IMR-90 (cell line): ENCODE measurements around the gene SEMA3G. TPM values are rescaled to one million over a fixed set of nuclear protein-coding genes. Genes with fewer than 3 reads are reported as not detected.

Experiments
- ATAC-seq: fragments of 200-7000 bp; cut with Tn5 transposase; 2 replicates; pipeline ENCODE4 v1.9.1; 2020; ENCODE audit warnings: low read depth, mild to moderate bottlenecking, moderate library complexity
- BruUV-seq: library from RNA; stranded (reverse); fragments of 400-500 nt; replicated peaks from 2 replicates; lab custom pipeline; 2021; lab: Mats Ljungman, UMichigan
- CTCF ChIA-PET: fragments of 300-600 bp; formaldehyde crosslinking; extraction: SDS; loops from one replicate; lab custom pipeline; 2021; ENCODE audit warnings: antibody characterized with exemption; lab: Yijun Ruan, JAX
- POLR2A ChIA-PET: fragments of 300-600 bp; sonication (Branson Sonifier 250); formaldehyde crosslinking; loops from one replicate; lab custom pipeline; 2022; ENCODE audit warnings: antibody characterized with exemption; ENCODE audit not compliant: unreplicated experiment; lab: Charles Lee
- DNase-seq: peaks from one replicate; pipeline ENCODE4 v3.0.0; 2013
- H2AFZ ChIP-seq: replicated peaks from 2 replicates; pipeline ENCODE3; 2013; ENCODE audit warnings: low read length, mild to moderate bottlenecking; ENCODE audit not compliant: poor library complexity
- H2AK5ac ChIP-seq: 2 replicates; pipeline ENCODE4 v1.6.1; 2013; ENCODE audit warnings: low read depth, low read length, inconsistent platforms
- H2AK9ac ChIP-seq: replicated peaks from 2 replicates; pipeline ENCODE3; 2013; ENCODE audit warnings: mild to moderate bottlenecking, low read depth, low read length, moderate library complexity; ENCODE audit not compliant: poor library complexity
- H2BK120ac ChIP-seq: 2 replicates; pipeline ENCODE4 v1.6.1; 2013; ENCODE audit warnings: low read depth, low read length, inconsistent platforms
- H2BK15ac ChIP-seq: 3 replicates; pipeline ENCODE4 v1.6.1; 2013; ENCODE audit warnings: low read depth, low read length, inconsistent platforms
- H2BK20ac ChIP-seq: 2 replicates; pipeline ENCODE4 v1.6.1; 2013; ENCODE audit warnings: low read depth, mild to moderate bottlenecking, inconsistent platforms, low read length, moderate library complexity
- H2BK5ac ChIP-seq: 2 replicates; pipeline ENCODE4 v1.6.1; 2013; ENCODE audit warnings: mild to moderate bottlenecking, low read depth, low read length, inconsistent platforms; ENCODE audit not compliant: poor library complexity, severe bottlenecking
- H3K14ac ChIP-seq: replicated peaks from 2 replicates; pipeline ENCODE4 v1.6.1; 2013; ENCODE audit warnings: low read depth, low read length, inconsistent platforms
- H3K18ac ChIP-seq: 2 replicates; pipeline ENCODE4 v1.6.1; 2013; ENCODE audit warnings: low read depth, low read length, control low read depth
- H3K23ac ChIP-seq: 2 replicates; pipeline ENCODE4 v1.6.1; 2013; ENCODE audit warnings: low read depth, low read length, inconsistent platforms
- H3K27ac ChIP-seq: 2 replicates; pipeline ENCODE4 v1.5.1; 2013; ENCODE audit warnings: mild to moderate bottlenecking, control low read depth, low read length; ENCODE audit not compliant: insufficient read depth
- H3K27me3 ChIP-seq: 2 replicates; pipeline ENCODE4 v1.6.1; 2013; ENCODE audit warnings: low read length; ENCODE audit not compliant: control insufficient read depth, insufficient read depth
- H3K36me3 ChIP-seq: 2 replicates; pipeline ENCODE4 v1.6.1; 2013; ENCODE audit warnings: low read length, mixed read lengths; ENCODE audit not compliant: control insufficient read depth, insufficient read depth
- H3K4ac ChIP-seq: 2 replicates; pipeline ENCODE4 v1.6.1; 2013; ENCODE audit warnings: low read depth, low read length, inconsistent platforms
- H3K4me1 ChIP-seq: 2 replicates; pipeline ENCODE4 v1.6.1; 2013; ENCODE audit warnings: low read length, mixed read lengths; ENCODE audit not compliant: control insufficient read depth, insufficient read depth
- H3K4me2 ChIP-seq: 2 replicates; pipeline ENCODE4 v1.6.1; 2013; ENCODE audit warnings: low read depth, mild to moderate bottlenecking, control low read depth, low read length, moderate library complexity
- H3K4me3 ChIP-seq: 2 replicates; pipeline ENCODE4 v1.5.1; 2013; ENCODE audit warnings: low read depth, mild to moderate bottlenecking, control low read depth, low read length, moderate library complexity; ENCODE audit not compliant: insufficient read depth
- H3K56ac ChIP-seq: 2 replicates; pipeline ENCODE4 v1.6.1; 2013; ENCODE audit warnings: low read length, inconsistent platforms; ENCODE audit not compliant: insufficient read depth; ENCODE audit errors: extremely low read depth
- H3K79me1 ChIP-seq, 2 experiments: 2 replicates each; pipeline ENCODE4 v1.6.1; 2013; ENCODE audit warnings: low read length in 2 of 2, inconsistent platforms in 1 of 2, low read depth in 1 of 2
- H3K9ac ChIP-seq: 2 replicates; pipeline ENCODE4 v1.6.1; 2013; ENCODE audit warnings: low read depth, low read length, control low read depth
- H3K9me1 ChIP-seq: 2 replicates; pipeline ENCODE4 v1.6.1; 2013; ENCODE audit warnings: low read length, inconsistent platforms; ENCODE audit not compliant: insufficient read depth
- H3K9me3 ChIP-seq: 2 replicates; pipeline ENCODE4 v1.6.1; 2013; ENCODE audit warnings: low read length; ENCODE audit not compliant: control insufficient read depth, insufficient read depth
- H4K20me1 ChIP-seq: 2 replicates; pipeline ENCODE4 v1.6.1; 2013; ENCODE audit warnings: low read length, inconsistent platforms; ENCODE audit not compliant: insufficient read depth
- H4K5ac ChIP-seq: 2 replicates; pipeline ENCODE4 v1.6.1; 2013; ENCODE audit warnings: mild to moderate bottlenecking, low read depth, low read length, control low read depth
- H4K8ac ChIP-seq, 2 experiments: 2 replicates each; pipeline ENCODE4 v1.6.1; 2013; ENCODE audit warnings: low read depth in 2 of 2, low read length in 2 of 2, control low read depth in 1 of 2, inconsistent platforms in 1 of 2
- H4K91ac ChIP-seq: 2 replicates; pipeline ENCODE4 v1.6.1; 2013; ENCODE audit warnings: low read depth, low read length, inconsistent platforms; ENCODE audit not compliant: insufficient read depth
- BHLHE40 ChIP-seq: fragments of 150-350 bp; IDR thresholded peaks from 2 replicates; pipeline ENCODE4 v1.6.1; 2016; ENCODE audit warnings: mild to moderate bottlenecking, low read depth, low read length
- CTCF ChIP-seq: conservative IDR thresholded peaks from 2 replicates; pipeline ENCODE4 v1.5.1; 2012; ENCODE audit warnings: mild to moderate bottlenecking, low read depth, low read length, improper control_type of control experiment
- ELK1 ChIP-seq: fragments of 150-350 bp; IDR thresholded peaks from 2 replicates; pipeline ENCODE4 v1.6.1; 2016; ENCODE audit warnings: low read depth, mild to moderate bottlenecking, low read length, moderate library complexity, borderline replicate concordance
- MAFK ChIP-seq: IDR thresholded peaks from 2 replicates; pipeline ENCODE4 v1.6.1; 2012; ENCODE audit warnings: low read depth, low read length, improper control_type of control experiment
- MAZ ChIP-seq: IDR thresholded peaks from 2 replicates; pipeline ENCODE4 v1.6.1; 2012; ENCODE audit warnings: low read depth, mild to moderate bottlenecking, low read length, improper control_type of control experiment, moderate library complexity, borderline replicate concordance
- MXI1 ChIP-seq: IDR thresholded peaks from 2 replicates; pipeline ENCODE4 v1.6.1; 2012; ENCODE audit warnings: low read depth, mild to moderate bottlenecking, low read length, moderate library complexity, borderline replicate concordance
- NFE2L2 ChIP-seq: fragments of 150-350 bp; IDR thresholded peaks from 2 replicates; pipeline ENCODE4 v1.6.1; 2016; ENCODE audit warnings: low read depth, mild to moderate bottlenecking, low read length
- POLR2A ChIP-seq: IDR thresholded peaks from 2 replicates; pipeline ENCODE4 v1.6.1; 2012; ENCODE audit warnings: mild to moderate bottlenecking, low read depth, low read length
- RAD21 ChIP-seq: IDR thresholded peaks from 2 replicates; pipeline ENCODE4 v1.6.1; 2012; ENCODE audit warnings: low read length, improper control_type of control experiment
- RCOR1 ChIP-seq: IDR thresholded peaks from 2 replicates; pipeline ENCODE4 v1.6.1; 2012; ENCODE audit warnings: mild to moderate bottlenecking, low read length, improper control_type of control experiment; ENCODE audit not compliant: insufficient replicate concordance
- RFX5 ChIP-seq: IDR thresholded peaks from 2 replicates; pipeline ENCODE4 v1.8.0; 2012; ENCODE audit warnings: low read depth, mild to moderate bottlenecking, low read length, moderate library complexity
- SMC3 ChIP-seq: fragments of 150-350 bp; IDR thresholded peaks from 2 replicates; pipeline ENCODE4 v1.6.1; 2016; ENCODE audit warnings: low read depth, mild to moderate bottlenecking, antibody characterized with exemption, low read length, moderate library complexity
- USF2 ChIP-seq: fragments of 150-350 bp; IDR thresholded peaks from 2 replicates; pipeline ENCODE4 v1.6.1; 2017; ENCODE audit warnings: mild to moderate bottlenecking, antibody characterized with exemption, low read length, low read depth
- WGBS, 2 experiments: methylation state at CpG; one replicate each; pipeline versions ENCODE4 v1.1.5 to v1.1.7; 2013; ENCODE audit warnings: missing lambda C conversion rate in 2 of 2; ENCODE audit not compliant: insufficient read length in 1 of 2; ENCODE audit errors: extremely low coverage in 2 of 2; 5-methylcytosine and 5-hydroxymethylcytosine counted together
- dilution Hi-C: fragments of 300-500 bp; cut with HindIII; formaldehyde crosslinking; loops from one replicate; pipeline ENCODE4 v1.14.3; 2018; ENCODE audit warnings: low sequenced_read_pairs; ENCODE audit not compliant: unreplicated experiment
- in situ Hi-C: fragments of 300-500 bp; cut with MboI; formaldehyde crosslinking; loops from 3 replicates; pipeline ENCODE4 v1.14.3; 2019; ENCODE audit warnings: low sequenced_read_pairs, inconsistent platforms, mixed read lengths
- intact Hi-C: fragments of 100-400 bp; cut with micrococcal nuclease; formaldehyde crosslinking; loops from 2 replicates; pipeline ENCODE4 v1.10.0; 2022
- polyA plus RNA-seq, 3 experiments: library from polyadenylated mRNA; depleted of rRNA; stranded (reverse); fragments of >200 nt; gene quantifications; 2 replicates each; pipeline ENCODE4 v1.2.3, GENCODE V29; 2012; ENCODE audit warnings: low replicate concordance in 1 of 3
- total RNA-seq: library from RNA; depleted of rRNA; stranded (reverse); fragments of >200 nt; gene quantifications from 2 replicates; pipeline ENCODE4 v1.2.3, GENCODE V29; 2012

Gene SEMA3G
- total and polyA plus RNA-seq, 2 of the 4 experiments (the other 2 are of a cell fraction), result 0.07 TPM; not detected in 1

- no peak overlapping the region for H2AK9ac ChIP-seq
- H3K9me1 ChIP-seq, result no peaks in the 10 kb centered on the region
- peak overlapping the region; percentile 21 for H2AFZ ChIP-seq
- no peak overlapping the region for H2BK20ac ChIP-seq
- no peak overlapping the region for H3K27ac ChIP-seq
- no peak overlapping the region for H3K23ac ChIP-seq
- no peak overlapping the region for H3K4me3 ChIP-seq
- H3K14ac ChIP-seq, result no peak overlapping the region
- no peaks in the 10 kb centered on the region for H3K36me3 ChIP-seq
- no peak overlapping the region for H4K8ac ChIP-seq
- no peaks in the 10 kb centered on the region for H3K79me1 ChIP-seq
- no peak overlapping the region for H3K4me2 ChIP-seq
- H3K9ac ChIP-seq, result no peak overlapping the region
- no peak overlapping the region for H2BK15ac ChIP-seq
- H4K20me1 ChIP-seq, result 0 out of 2 replicates have a peak, but pooled peaks cover 4% of the 10 kb centered on the region
- no peak overlapping the region for H4K91ac ChIP-seq
- no peak overlapping the region for H3K4ac ChIP-seq
- in situ Hi-C loops, result no loop called here
- no peak overlapping the region for H2AK5ac ChIP-seq
- peak; percentile 51 for TF ChIP-seq RAD21
- no peak for TF ChIP-seq MAFK
- TF ChIP-seq SMC3, result peak; percentile 64
- no peak for TF ChIP-seq RFX5
- TF ChIP-seq POLR2A, result no peak
- no peak for TF ChIP-seq MAZ
- TF ChIP-seq USF2, result no peak
- TF ChIP-seq BHLHE40, result no peak
- no peak for TF ChIP-seq ELK1
- no peak for TF ChIP-seq MXI1
- peak; percentile 65 for TF ChIP-seq CTCF
- no peak for TF ChIP-seq RCOR1
- no peak for TF ChIP-seq NFE2L2
- CTCF ChIA-PET, result interaction anchor here (1.2 kb wide), 1 partner anchor 14 kb away, joined by 3 read pairs; no protein-coding TSS in a partner anchor
- ATAC-seq (peak; percentile 80), DNase-seq (peak; percentile 41)
- H2BK120ac ChIP-seq, result no peak overlapping the region
- intact Hi-C loops, result loop anchor here (5.0 kb wide), 1 partner anchor 93 kb away; no protein-coding TSS in a partner anchor
- no TSS peak for BruUV-seq
- H2BK5ac ChIP-seq, result no peak overlapping the region
- H3K4me1 ChIP-seq, result no peaks in the 10 kb centered on the region
- POLR2A ChIA-PET, result no interaction called here
- peaks cover 3% of the 10 kb centered on the region for H3K27me3 ChIP-seq
- dilution Hi-C loops, result no loop called here
- H4K5ac ChIP-seq, result no peak overlapping the region
- WGBS, 2 experiments, result 80% methylated on average over 1 of the region's 10 CpGs; no CpG with 5 or more reads in 1 of the 2 experiments
- no peak overlapping the region for H3K18ac ChIP-seq
- H3K9me3 ChIP-seq, result no peaks in the 10 kb centered on the region
- H3K56ac ChIP-seq, result no peak overlapping the region
Observed at GRCh38 chr3:52385157-52385556, 59.7 kb downstream of the SEMA3G start.
